ENCODE measurements around the gene CACNA2D2.

CACNA2D2 gene

DNA sequence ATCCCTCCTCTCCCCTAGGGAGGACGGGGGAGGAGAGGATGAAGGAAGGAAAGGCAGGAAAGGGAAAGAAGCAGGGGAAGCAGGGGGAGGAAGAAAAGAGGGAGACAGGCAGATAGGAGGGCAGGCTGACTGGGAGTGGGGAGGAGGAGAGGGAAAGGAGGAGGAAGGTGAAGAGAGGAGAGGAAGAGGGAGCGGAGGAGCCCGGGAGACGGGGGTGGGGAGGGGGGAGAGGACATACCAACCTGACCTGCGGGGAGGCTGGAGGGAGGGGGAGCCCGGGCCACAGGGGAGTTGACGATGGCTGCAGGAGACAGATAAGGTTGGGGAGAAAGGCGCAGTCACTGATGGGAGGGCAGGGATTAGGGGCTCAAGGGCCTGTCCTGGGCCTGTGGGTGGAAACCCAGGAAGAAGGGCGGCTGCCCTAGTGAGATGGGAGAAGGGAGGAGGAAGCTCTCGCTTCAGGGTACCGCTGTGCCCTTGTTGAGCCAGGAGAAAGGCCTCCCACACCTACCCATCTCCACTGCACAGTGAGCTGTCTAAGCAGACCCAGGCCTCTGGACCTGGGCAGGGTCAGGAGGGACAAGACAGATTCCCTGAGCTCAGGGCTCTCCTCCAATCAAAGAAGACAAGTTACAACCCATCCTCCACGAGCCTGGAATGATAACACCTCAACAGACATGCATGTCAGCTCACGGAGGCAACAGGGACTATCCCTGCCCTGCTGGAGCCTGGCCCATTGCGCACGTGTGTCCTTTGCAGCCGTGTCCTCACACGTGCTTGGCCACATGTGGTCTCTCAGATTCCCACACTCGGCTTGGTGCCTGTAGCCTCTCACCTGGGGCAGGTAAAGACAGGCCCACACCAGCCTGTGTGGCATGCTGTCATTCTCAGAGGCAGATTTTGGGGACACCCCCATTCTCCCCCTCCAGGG is 36.2 kb upstream of the CACNA2D2 start:
- peaks cover 6% of the 10 kb centered on the region; the same call in 1 of the 2 replicates for H4K20me1 ChIP-seq
- no peak overlapping the region for H3K4me2 ChIP-seq
- TF ChIP-seq Cebpa-rat (IDR thresholded peaks at IDR 0.05): no peak
- H3K27me3 ChIP-seq: no peaks in the 10 kb centered on the region
- H3K9ac ChIP-seq: no peak overlapping the region
- H3K4me1 ChIP-seq: peaks cover 8% of the 10 kb centered on the region; the same call in 1 of the 2 replicates
- H3K4me3 ChIP-seq: no peak overlapping the region
- H3K9me3 ChIP-seq: no peaks in the 10 kb centered on the region
- no peaks in the 10 kb centered on the region for H3K36me3 ChIP-seq
- no peak overlapping the region for H3K27ac ChIP-seq

DNA sequence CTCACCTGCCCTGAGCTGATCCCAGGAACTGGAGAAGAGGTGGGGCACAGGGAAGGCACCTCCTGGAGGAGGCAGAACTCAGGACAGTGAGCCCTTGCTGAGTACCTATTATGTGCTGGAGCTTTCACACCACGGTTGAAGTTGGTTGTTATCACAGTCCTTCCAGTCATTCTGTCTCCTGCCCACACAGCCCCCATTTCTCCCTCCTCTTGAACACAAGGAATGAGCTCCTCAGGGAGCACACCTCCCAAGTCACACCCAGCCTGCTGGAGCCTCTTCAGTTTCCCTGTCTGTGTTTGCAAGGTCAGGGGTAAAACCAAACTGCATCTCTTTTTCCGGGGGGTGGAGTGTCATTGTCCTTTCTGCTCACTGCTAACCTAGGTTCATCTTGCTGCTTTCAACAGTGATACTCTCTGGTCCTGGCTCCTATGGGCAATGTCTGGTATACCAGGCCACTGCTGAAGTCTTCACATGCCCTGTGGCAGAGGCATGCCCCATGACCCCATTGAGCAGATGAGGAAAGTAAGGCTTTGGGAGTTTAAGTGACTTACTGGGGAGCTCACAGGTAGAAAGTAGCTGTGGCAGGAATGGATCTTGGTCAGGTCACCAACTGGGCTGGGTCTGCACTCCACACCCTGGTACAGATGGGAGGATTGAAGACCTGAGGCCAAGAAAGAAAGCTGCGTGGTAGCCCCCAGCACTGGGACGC is 34.1 kb upstream of the CACNA2D2 start:
- TF ChIP-seq Cebpa-rat (IDR thresholded peaks at IDR 0.05): no peak
- Histone ChIP-seq H3K9ac (no peak overlapping the region), H3K4me3 (no peak overlapping the region), H4K20me1 (peaks cover 8% of the 10 kb centered on the region; the same call in 1 of the 2 replicates), H3K27ac (no peak overlapping the region), H3K4me1 (peaks cover 19% of the 10 kb centered on the region), H3K36me3 (no peaks in the 10 kb centered on the region), H3K9me3 (no peaks in the 10 kb centered on the region), H3K27me3 (peaks cover 8% of the 10 kb centered on the region; the same call in 1 of the 2 replicates), H3K4me2 (no peak overlapping the region)

DNA sequence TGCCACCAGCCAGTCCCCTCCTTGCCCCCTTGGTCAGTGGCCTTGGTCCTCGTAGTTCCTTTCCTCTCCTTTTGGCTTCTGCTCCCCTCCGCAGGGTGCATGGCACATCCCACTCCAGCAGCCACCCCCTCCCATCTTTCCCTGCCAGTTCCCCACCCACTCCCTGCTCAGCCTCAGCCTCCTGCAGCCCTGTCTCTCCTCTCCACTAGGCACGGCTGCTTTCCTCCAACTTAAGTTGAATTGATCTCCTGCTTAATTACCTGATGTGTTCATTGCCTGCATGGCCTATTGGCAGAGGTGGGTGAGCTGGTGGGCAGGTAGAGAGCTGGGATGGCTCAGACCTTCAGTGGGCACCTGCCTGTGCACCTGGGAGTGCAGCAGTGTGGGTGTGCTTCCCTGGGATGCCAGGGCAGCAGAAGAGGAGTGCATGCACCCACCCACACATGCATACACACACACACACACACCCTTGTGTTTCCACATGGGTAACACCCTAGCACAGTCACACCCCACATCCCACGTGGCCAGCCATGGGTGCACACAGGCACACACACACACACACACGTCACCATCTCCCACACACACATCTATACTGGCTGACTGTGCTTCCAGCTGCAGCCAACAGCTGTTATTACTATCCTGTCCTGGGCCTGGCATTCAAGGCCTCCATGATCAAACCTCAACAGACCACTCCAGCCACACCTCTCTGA is 33.2 kb upstream of the CACNA2D2 start:
- peaks cover 8% of the 10 kb centered on the region; the same call in 1 of the 2 replicates for H4K20me1 ChIP-seq
- peaks cover 11% of the 10 kb centered on the region; the same call in 1 of the 2 replicates for H3K27me3 ChIP-seq
- no peak overlapping the region for H3K4me2 ChIP-seq
- H3K4me3 ChIP-seq: no peak overlapping the region
- peaks cover 27% of the 10 kb centered on the region for H3K4me1 ChIP-seq
- H3K9me3 ChIP-seq: no peaks in the 10 kb centered on the region
- no peak for TF ChIP-seq Cebpa-rat (IDR thresholded peaks at IDR 0.05)
- no peak overlapping the region for H3K9ac ChIP-seq
- no peak overlapping the region for H3K27ac ChIP-seq
- no peaks in the 10 kb centered on the region for H3K36me3 ChIP-seq

DNA sequence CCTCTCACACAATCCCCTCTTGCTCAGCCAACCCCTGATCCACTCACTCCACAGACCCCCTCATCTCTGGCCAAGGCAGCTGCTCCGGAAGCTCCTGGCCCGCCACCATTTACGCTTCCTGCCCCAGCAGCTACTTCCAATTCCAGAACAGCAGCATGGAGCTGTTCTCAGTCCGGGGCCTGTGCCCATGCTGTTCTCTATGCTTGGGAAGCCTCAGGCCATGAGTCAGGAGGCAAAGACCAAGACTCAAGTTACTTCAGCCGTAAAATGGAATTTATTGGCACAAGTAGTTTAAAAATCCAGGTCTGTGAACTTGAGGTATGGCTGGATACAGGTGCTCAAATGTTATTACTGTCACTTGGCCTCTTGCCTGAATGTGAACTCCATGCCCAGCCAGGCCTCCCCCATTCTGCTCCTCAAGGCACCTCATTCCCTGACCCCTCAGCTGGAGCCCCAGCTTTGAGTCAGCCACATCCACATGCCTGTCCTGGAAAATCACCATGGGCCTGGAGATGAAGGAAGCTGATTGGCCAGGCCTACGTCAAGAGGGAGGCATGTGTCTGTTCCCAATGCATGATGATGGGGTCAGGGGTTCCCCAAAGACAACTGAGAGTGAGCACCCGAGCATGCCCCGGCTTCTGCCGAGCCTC is 31.4 kb upstream of the CACNA2D2 start:
- Histone ChIP-seq H3K4me3 (no peak overlapping the region), H3K9me3 (no peaks in the 10 kb centered on the region), H3K9ac (no peak overlapping the region), H3K4me2 (no peak overlapping the region), H3K27me3 (peaks cover 29% of the 10 kb centered on the region), H3K27ac (no peak overlapping the region), H4K20me1 (peaks cover 8% of the 10 kb centered on the region; the same call in 1 of the 2 replicates), H3K4me1 (peaks cover 27% of the 10 kb centered on the region), H3K36me3 (no peaks in the 10 kb centered on the region)
- no peak for TF ChIP-seq Cebpa-rat (IDR thresholded peaks at IDR 0.05)

DNA sequence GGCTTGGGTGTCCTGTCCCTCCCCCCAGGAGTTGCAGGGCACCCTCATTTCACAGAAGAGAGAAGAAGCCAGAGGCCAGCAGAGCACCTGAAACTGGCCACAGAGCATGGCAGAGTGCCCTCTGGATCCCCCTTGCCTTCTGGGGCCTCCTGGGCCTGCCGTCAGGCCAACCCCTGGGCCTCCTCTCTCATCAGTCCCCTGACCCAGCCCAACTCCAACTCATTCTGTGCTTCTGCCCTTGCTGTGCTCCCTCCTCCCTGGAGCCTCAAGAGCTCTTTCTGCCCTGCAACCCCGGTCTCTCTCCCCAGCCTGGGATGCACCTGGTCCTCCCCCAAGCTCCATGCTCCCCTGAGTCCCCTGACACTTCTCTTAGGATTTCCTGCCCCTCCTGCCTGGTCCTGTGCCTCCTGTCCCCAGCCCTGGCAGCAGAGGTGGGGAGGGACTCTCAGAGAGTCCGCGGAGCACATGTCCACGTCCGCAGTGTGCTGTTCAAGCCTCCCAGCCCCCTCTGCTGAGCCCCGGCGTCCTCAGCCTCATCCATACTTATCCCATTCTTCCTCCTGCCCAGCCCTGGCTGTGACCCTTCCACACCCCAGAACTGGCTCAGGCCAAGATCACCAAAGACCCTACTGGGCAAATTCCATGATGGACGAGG is 30.5 kb upstream of the CACNA2D2 start:
- Histone ChIP-seq H3K4me2 (peak overlapping the region; percentile 62), H3K27ac (no peak overlapping the region), H3K36me3 (no peaks in the 10 kb centered on the region), H3K4me3 (no peak overlapping the region), H3K27me3 (peaks cover 38% of the 10 kb centered on the region), H3K9me3 (no peaks in the 10 kb centered on the region), H3K9ac (no peak overlapping the region), H4K20me1 (peaks cover 8% of the 10 kb centered on the region; the same call in 1 of the 2 replicates), H3K4me1 (peaks cover 27% of the 10 kb centered on the region)
- TF ChIP-seq Cebpa-rat (IDR thresholded peaks at IDR 0.05): no peak

DNA sequence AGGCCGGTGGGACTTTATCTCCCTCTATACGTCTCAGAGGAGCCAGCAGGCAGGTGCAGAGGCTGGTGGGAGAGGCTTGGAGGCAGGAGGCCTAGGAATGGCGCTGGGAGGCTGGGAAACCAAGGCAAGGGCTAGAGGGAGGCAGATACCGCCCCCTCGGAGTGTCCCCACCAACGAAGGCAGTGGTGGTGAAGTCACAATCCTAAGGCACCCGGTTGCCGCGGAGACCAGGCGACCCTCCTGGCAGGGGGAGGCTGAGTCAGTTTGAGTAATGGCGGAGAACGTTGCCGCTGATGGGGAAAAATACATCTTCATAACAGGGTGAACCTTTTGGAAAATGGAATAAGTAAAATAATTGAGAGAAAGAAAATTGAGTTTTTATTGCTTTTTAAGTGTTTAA is 29.9 kb upstream of the CACNA2D2 start:
- no peak for TF ChIP-seq Cebpa-rat (IDR thresholded peaks at IDR 0.05)
- peak overlapping the region; percentile 62 for H3K4me2 ChIP-seq
- peaks cover 8% of the 10 kb centered on the region; the same call in 1 of the 2 replicates for H4K20me1 ChIP-seq
- no peaks in the 10 kb centered on the region for H3K9me3 ChIP-seq
- peaks cover 44% of the 10 kb centered on the region for H3K27me3 ChIP-seq
- peaks cover 27% of the 10 kb centered on the region for H3K4me1 ChIP-seq
- H3K4me3 ChIP-seq: no peak overlapping the region
- H3K36me3 ChIP-seq: no peaks in the 10 kb centered on the region
- H3K27ac ChIP-seq: no peak overlapping the region
- H3K9ac ChIP-seq: 0 out of 2 replicates have a peak overlapping the region, but pooled peaks have one; percentile 29

DNA sequence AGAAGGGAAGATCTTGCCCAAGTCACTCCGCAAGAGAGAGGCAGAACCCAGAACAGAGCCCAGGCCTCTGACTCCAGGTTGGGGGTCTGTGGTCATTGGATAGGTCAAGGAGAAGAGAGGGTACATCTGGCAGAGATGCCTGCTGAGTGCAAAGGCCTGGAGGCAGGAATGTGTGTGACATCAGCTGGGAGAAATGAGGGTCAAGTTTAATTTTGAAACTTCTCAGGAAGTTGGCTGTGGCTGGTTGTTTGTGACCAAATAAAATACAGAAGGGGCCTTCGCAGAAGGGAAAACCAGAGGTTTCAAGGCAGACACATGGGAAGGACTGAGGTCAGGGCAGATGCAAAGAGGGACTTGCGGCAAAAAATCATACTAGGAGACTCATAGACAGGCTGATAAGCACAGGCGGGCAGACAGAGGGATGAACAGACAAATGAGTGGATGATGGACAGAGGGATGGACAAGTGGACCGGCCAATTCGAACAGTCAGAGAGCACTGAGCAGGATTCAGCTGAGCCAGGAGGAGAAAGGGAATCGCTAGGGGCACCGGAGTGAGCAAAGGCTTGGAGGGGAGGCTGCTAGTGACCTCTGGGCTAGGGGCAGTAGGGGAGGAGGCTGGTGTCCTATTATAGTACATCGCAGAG is 28.8 kb upstream of the CACNA2D2 start:
- no peak for TF ChIP-seq Cebpa-rat (IDR thresholded peaks at IDR 0.05)
- Histone ChIP-seq H3K4me3 (no peak overlapping the region), H3K27ac (no peak overlapping the region), H3K9me3 (no peaks in the 10 kb centered on the region), H3K4me2 (peak overlapping the region; percentile 62), H4K20me1 (peaks cover 14% of the 10 kb centered on the region; the same call in 1 of the 2 replicates), H3K4me1 (peaks cover 27% of the 10 kb centered on the region), H3K9ac (no peak overlapping the region), H3K36me3 (no peaks in the 10 kb centered on the region), H3K27me3 (peaks cover 44% of the 10 kb centered on the region)

DNA sequence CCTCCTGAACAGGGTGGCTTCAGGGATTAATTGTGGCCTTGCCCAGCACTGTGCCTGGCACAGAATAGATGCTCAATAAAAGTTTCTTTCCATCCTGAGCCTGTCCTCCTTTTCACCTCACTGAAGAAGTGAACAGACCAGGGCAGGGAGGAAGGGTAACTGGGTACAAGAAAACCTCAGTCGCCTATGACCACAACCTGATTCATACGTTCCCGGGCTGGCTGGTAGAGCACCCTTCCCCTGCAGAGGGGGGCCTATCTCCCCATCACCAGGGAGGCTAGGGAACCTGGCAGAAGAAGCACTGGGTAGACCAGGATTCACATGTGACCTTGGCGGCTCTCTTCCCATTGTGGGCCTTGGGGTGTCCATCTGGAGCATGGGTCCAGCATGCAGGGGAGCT is 27.8 kb upstream of the CACNA2D2 start:
- TF ChIP-seq Cebpa-rat (IDR thresholded peaks at IDR 0.05): no peak
- no peak overlapping the region for H3K4me3 ChIP-seq
- no peak overlapping the region for H3K4me2 ChIP-seq
- no peaks in the 10 kb centered on the region for H3K36me3 ChIP-seq
- no peak overlapping the region for H3K9ac ChIP-seq
- H3K4me1 ChIP-seq: peaks cover 27% of the 10 kb centered on the region
- H3K9me3 ChIP-seq: no peaks in the 10 kb centered on the region
- no peak overlapping the region for H3K27ac ChIP-seq
- peaks cover 23% of the 10 kb centered on the region; the same call in 1 of the 2 replicates for H4K20me1 ChIP-seq
- peaks cover 44% of the 10 kb centered on the region for H3K27me3 ChIP-seq

All from BLaER1 (cell line).